GM18511 (cell line): Measurements from ENCODE around the gene THOC1.

Source experiments
- ATAC-seq: cut with Tn5 transposase; IDR thresholded peaks from one replicate; pipeline ENCODE4 v1.9.1; 2021; ENCODE audit warnings: mild to moderate bottlenecking, moderate library complexity; ENCODE audit not compliant: unreplicated experiment

Gene THOC1

GRCh38 chr18:275486-275885, 7.6 kb upstream of the THOC1 start:
- ATAC-seq = no peak

GRCh38 chr18:274313-274712, 6.5 kb upstream of the THOC1 start:
- ATAC-seq = no peak

DNA sequence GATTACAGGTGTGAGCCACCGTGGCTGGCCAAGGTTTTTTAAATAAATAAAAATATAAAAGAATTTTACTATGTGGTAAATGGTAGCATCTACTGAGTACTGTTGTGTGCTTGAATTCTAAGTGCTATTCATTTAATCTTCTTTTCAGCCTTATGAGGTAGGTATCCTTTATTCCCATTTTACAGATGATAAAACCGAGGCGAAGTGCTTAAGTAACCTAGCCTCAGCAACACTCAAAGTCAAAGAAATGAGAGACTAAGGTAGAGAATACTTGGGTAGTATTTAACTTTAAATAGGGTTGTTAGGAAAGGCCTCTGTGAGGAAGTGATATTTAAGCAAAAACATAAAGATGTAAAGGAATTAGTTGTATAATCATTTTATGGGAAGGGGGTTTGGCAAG, 5.7 kb upstream of the THOC1 start:
- no peak for ATAC-seq

DNA sequence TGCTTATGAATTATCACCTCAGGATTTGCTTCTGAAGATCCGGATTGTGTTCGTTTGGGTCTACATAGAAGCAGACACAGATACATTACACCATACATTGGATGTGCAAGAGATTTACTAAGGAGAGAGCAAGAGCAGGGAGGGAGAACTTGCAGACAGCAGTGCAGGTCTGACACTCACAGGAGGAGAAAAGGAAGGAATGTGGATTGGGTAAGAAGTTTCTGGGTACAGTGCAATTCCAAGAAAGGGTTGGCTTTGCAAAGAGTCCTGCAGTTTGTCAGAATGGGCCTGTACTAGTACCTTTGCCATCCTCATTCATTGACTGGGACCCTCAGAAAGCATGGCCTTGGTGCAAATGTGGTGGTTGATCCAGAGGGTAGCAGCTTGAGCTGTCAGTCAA, 4.8 kb upstream of the THOC1 start:
- ATAC-seq = no peak

DNA sequence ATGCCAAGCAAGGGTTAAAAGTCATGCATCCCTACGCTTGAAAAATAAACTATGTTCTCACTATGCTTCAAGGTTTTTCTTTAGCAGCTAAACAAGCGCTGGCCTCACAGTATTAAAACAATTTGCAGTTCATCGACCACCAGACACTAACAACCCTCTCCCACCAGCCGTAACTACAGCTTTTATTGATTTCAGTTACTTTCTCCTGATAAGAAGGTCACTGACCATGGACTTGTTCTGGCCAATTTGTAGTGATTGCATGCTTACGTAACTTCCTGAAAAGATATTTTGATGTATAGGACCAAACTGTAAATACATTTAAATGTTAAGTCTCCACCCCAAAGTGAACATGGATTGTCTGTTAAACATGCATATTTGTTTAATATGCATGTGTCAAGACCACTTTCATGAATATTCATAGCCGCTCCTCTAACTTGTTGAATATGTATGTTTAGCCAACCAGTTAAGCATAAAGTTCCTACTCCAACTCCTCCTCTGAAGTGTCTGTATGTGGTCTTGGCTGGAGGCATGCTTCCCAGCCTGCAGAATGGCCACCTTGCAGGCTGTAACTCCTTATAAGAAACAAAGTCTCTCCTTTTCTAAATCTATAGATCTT, 1.7 kb upstream of the THOC1 start:
- no peak for ATAC-seq

- peak; percentile 30 for ATAC-seq
Measured at GRCh38 chr18:267380-267687, 513 bp downstream of the THOC1 start.

- no peak for ATAC-seq
Measured at GRCh38 chr18:261398-262073, 6.3 kb downstream of the THOC1 start.

DNA sequence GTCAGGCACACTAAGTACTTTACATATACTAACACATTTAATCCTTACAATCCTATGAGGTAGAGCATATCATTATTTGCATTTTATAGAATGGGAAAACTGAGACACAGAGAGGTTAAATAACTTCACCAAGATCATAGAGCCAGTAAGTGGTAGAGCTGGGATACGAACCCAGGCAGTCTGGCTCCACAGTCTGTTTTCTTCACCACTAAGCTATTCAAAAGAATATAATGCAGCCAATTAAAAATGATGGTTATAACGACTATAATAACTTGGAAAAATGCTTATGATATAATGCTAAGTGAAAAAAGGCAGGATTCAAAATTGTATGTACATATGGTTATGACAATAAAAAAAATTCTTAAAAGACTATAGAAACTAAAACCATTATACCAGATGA, 7.3 kb downstream of the THOC1 start:
- no peak for ATAC-seq

DNA sequence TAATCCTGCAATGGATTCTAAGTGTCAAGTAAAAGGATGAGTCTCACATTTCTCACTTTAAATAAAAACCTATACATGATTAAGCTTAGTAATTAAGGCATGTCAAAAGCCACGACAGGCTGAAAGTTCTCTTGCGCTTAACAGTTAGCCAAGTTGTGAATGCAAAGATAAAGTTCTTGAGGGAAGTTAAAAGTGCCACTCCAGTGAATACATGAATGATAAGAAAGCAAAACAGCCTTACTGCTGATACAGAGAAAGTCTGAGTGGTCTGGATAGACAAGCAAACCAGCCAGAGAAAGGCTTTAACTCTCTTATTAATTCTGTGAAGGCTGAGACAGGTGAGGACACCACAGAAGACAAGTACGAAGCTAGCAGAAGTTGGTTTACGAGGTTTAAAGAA, 12.7 kb downstream of the THOC1 start:
- ATAC-seq = no peak

DNA sequence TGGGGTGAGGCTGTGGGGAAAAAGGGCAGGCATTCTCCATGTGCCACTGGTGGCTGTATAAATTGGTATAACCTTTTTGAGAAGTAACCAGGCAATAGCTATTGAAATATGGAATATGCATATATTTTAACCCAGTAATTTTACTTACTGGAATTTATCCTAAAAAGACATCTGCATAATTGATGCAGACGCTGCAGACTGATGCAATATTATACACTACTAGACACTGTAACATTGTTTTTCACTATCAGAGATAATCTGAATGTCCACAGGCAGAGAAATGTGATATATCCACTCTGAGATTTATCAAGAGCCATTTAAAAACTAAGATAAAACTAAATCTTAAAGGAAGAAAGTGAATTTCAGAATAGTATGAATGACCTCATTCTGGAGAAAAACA, 14.7 kb downstream of the THOC1 start:
- no peak for ATAC-seq

GRCh38 chr18:251572-251971, 16.3 kb downstream of the THOC1 start:
- ATAC-seq = no peak

- ATAC-seq = no peak
Measured at GRCh38 chr18:250685-251084, 17.2 kb downstream of the THOC1 start.

DNA sequence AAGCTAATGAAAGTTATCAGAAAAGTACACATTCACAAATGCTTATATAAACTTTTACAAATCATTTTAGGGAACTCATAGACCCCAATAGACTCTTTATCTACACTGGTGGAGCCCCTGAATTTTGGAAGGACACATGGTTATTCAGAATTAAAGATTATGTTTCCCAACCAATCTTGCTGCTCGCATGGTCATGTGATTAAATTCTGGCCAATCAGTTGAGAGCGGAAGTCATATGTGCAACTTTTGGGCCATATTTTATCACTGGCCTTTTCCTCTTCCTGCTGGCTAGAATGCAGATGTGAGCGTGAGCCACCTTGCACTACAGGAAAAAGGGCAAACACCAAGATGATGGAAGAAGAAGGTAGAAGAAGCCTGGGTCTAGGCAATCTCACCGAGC, 19.8 kb downstream of the THOC1 start:
- ATAC-seq = no peak

DNA sequence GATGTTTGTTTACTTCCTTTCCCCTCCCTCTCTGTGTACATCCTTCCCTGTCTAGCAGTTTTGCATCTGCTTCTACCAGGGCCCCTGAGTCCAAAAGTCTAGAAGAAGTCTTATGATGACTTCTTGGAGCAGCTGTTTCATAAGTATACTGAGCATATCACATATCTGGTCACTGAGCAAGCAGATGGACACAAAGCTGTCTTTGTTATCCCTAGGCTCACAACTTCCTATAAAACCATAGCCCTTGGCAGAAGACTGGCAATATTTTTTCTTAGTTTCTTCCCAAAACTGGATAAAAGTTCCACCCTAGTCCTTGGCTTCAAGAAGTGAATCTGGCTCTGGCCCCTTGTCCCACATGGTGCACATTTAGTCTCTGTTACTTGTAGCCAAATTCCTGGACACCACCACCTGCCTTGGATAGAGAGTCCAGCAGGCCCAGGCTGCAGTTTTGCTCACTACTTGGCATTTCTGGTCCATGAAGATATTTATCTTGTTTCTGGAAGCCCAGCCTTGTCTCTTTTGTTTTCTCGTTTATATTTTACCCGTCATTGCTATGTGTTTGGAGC, 22.5 kb downstream of the THOC1 start:
- no peak for ATAC-seq

DNA sequence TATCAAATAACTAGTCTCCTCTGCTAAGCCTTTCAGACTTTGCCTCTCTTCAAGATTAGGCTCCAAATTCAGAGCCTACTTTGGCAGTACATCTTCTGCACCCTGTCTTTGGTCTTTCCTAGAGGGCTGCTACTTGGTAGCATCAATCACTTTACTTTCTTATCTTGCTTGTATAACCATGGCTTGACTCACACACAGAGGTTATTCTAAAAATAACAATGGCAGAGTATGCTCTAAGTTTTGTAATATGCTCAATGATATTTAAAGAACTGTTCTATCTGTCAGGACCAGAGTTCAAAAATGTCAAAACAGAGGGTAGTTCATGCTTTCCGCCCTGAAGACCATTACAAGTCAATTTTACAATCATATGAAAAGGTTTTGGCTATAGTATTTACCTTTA, 27.7 kb downstream of the THOC1 start:
- ATAC-seq = no peak

DNA sequence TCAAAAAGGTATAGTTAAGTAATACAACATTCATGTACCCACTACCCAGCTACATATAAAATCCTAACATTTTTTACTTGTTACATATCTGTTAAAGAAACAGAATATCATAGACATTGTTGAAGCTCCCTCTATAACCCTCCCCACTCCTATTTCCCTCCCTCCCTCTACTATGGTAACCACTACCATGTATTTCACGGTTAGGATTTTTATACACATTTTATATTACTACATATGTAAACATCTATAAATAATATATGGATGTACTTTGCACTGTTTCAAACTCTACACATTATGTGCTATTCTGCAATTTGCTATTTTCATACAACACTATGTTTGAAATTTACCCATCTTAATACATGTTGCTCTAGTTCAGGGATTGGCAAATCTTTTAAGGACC, 36.3 kb downstream of the THOC1 start:
- no peak for ATAC-seq

DNA sequence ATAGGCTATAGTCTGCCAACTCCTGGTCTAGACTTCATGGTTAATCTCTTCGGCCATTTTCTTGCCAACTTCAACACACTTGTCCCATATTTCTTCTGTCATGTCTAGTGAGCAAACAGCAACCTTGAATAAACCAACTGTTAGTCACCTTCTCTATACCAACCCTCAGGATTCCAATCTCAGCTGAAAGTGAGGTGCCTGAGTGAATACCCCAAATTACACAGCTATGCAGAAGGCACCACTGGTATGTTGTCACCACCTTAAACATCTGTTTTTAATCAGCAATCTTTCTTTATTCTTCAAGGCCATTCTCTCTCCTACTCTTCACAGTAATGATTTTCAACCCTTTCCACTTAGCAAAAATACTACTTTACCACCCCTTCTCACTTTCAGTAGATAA, 39.3 kb downstream of the THOC1 start:
- ATAC-seq = no peak

- ATAC-seq = no peak
Measured at GRCh38 chr18:227902-228301, 39.9 kb downstream of the THOC1 start.

GRCh38 chr18:227374-227773, 40.5 kb downstream of the THOC1 start:
- no peak for ATAC-seq

GRCh38 chr18:225745-226144, 42.1 kb downstream of the THOC1 start:
- no peak for ATAC-seq

- no peak for ATAC-seq
Measured at GRCh38 chr18:220708-221107, 47.1 kb downstream of the THOC1 start.

- no peak for ATAC-seq
Measured at GRCh38 chr18:217532-218336, 50.1 kb downstream of the THOC1 start.
